PC-3 (cell line): ENCODE measurements around the gene PXK.

Source experiments
- CTCF ChIP-seq: fragments of 300-600 bp; sonication (generic); conservative IDR thresholded peaks from 2 replicates; pipeline ENCODE4 v1.5.1; 2017; ENCODE audit warnings: antibody characterized with exemption, low read depth, mild to moderate bottlenecking, low read length
- EZH2 ChIP-seq: fragments of 300-600 bp; sonication (generic); IDR thresholded peaks from one replicate; pipeline ENCODE4 v1.6.1; 2017; ENCODE audit warnings: antibody characterized with exemption, mild to moderate bottlenecking, low read length; ENCODE audit not compliant: unreplicated experiment
- EZH2phosphoT487 ChIP-seq: fragments of 300-600 bp; sonication (generic); IDR thresholded peaks from 2 replicates; pipeline ENCODE4 v1.6.1; 2018; ENCODE audit warnings: mild to moderate bottlenecking, antibody characterized with exemption, low read length, borderline replicate concordance

GRCh38 chr3:58466899-58467563, 134.3 kb downstream of the PXK start:
- TF ChIP-seq CTCF (no peak), EZH2phosphoT487 (no peak), EZH2 (no peak)
